OCI-LY3 (cell line): ENCODE measurements around the gene CFAP20.

Experiments used
- H2AFZ ChIP-seq: fragments of 200-600, 300-600 bp; shearing (Covaris generic); 2 replicates; pipeline ENCODE4 v1.6.0; 2014; ENCODE audit warnings: antibody characterized with exemption, low read depth, low read length
- H3K27ac ChIP-seq: fragments of 200-600, 300-600 bp; sonication (generic); 2 replicates; pipeline ENCODE4 v1.5.1; 2014; ENCODE audit warnings: mild to moderate bottlenecking, low read length, moderate library complexity, mixed read lengths
- H3K27me3 ChIP-seq: fragments of 200-600, 300-600 bp; sonication (generic); 2 replicates; pipeline ENCODE4 v1.6.1; 2014; ENCODE audit warnings: low read depth, low read length, mixed read lengths
- H3K36me3 ChIP-seq: fragments of 200-600, 300-600 bp; sonication (generic); replicated peaks from 2 replicates; pipeline ENCODE3; 2014; ENCODE audit warnings: low read depth, low read length, mixed read lengths
- H3K4me1 ChIP-seq: fragments of 300-600, 200-600 bp; sonication (generic); 2 replicates; pipeline ENCODE4 v1.6.1; 2014; ENCODE audit warnings: low read length, mixed read lengths
- H3K4me2 ChIP-seq: fragments of 200-600, 300-600 bp; sonication (generic); 2 replicates; pipeline ENCODE4 v1.6.1; 2014; ENCODE audit warnings: low read length, mixed read lengths
- H3K4me3 ChIP-seq: fragments of 300-600, 200-600 bp; sonication (generic); 2 replicates; pipeline ENCODE4 v1.5.1; 2014; ENCODE audit warnings: antibody characterized with exemption, mild to moderate bottlenecking, low read length, moderate library complexity
- H3K79me2 ChIP-seq: fragments of 300-600, 200-600 bp; shearing (Covaris generic); 2 replicates; pipeline ENCODE4 v1.6.1; 2014; ENCODE audit warnings: mild to moderate bottlenecking, low read length, mixed read lengths
- H3K9ac ChIP-seq: fragments of 300-600, 200-600 bp; shearing (Covaris generic); 2 replicates; pipeline ENCODE4 v1.6.0; 2014; ENCODE audit warnings: mild to moderate bottlenecking, low read length, moderate library complexity
- H3K9me3 ChIP-seq: fragments of 200-600, 300-600 bp; shearing (Covaris generic); 2 replicates; pipeline ENCODE4 v1.6.1; 2014; ENCODE audit warnings: low read length, mixed read lengths; ENCODE audit not compliant: insufficient read depth
- H4K20me1 ChIP-seq: fragments of 200-600, 300-600 bp; sonication (generic); 2 replicates; pipeline ENCODE4 v1.6.1; 2016; ENCODE audit warnings: low read length, mixed read lengths; ENCODE audit not compliant: insufficient read depth
- EZH2phosphoT487 ChIP-seq: fragments of 200-600 bp; shearing (Covaris generic); IDR thresholded peaks from 2 replicates; pipeline ENCODE4 v1.6.1; 2018; ENCODE audit warnings: antibody characterized with exemption, mixed run types, low read depth
- TF ChIP-seq, protein P1 (sequence below): fragments of 200-600, 300-600 bp; sonication (generic); IDR thresholded peaks from 2 replicates; pipeline ENCODE4 v1.5.1; 2014; ENCODE audit warnings: antibody characterized with exemption, low read length, low read depth

Gene CFAP20

DNA sequence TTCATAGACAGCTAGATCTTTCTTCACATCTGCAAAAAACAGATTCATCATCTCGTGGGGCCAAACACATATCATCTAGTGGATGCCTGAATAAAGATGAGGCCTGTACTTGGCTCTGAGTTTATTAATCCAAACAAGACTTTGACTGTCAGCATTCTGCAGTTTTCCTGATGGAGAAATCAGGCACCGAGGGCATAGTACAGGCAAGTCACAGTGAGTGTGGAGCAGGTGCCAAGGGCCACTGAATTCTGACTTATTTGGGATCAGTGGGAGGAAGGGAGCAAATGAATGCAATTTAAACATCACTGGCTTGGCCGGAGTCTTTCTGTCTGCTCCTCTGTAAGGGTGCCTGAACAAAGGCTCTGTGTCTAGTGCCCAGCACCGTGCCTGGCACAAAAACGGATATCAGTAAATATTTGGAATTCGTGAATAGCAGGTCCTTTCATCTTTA lies 975 bp downstream of the CFAP20 start:
- peaks cover 32% of the 10 kb centered on the region for H3K4me1 ChIP-seq
- H3K9me3 ChIP-seq = no peaks in the 10 kb centered on the region
- H3K4me2 ChIP-seq = peak overlapping the region; percentile 97
- H2AFZ ChIP-seq = no peak overlapping the region
- no peaks in the 10 kb centered on the region for H3K27me3 ChIP-seq
- peaks cover 9% of the 10 kb centered on the region for H3K36me3 ChIP-seq
- H3K79me2 ChIP-seq = peaks cover 55% of the 10 kb centered on the region
- H3K27ac ChIP-seq = no peak overlapping the region
- H3K4me3 ChIP-seq = peak overlapping the region; percentile 94
- TF ChIP-seq EZH2phosphoT487 = no peak
- TF ChIP-seq, protein P1, sequence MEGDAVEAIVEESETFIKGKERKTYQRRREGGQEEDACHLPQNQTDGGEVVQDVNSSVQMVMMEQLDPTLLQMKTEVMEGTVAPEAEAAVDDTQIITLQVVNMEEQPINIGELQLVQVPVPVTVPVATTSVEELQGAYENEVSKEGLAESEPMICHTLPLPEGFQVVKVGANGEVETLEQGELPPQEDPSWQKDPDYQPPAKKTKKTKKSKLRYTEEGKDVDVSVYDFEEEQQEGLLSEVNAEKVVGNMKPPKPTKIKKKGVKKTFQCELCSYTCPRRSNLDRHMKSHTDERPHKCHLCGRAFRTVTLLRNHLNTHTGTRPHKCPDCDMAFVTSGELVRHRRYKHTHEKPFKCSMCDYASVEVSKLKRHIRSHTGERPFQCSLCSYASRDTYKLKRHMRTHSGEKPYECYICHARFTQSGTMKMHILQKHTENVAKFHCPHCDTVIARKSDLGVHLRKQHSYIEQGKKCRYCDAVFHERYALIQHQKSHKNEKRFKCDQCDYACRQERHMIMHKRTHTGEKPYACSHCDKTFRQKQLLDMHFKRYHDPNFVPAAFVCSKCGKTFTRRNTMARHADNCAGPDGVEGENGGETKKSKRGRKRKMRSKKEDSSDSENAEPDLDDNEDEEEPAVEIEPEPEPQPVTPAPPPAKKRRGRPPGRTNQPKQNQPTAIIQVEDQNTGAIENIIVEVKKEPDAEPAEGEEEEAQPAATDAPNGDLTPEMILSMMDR = no peak
- H3K9ac ChIP-seq = peak overlapping the region; percentile 91
- H4K20me1 ChIP-seq = peaks cover 48% of the 10 kb centered on the region

GRCh38 chr16:58127634-58128033 lies 1.5 kb downstream of the CFAP20 start:
- H2AFZ ChIP-seq = no peak overlapping the region
- peak overlapping the region; percentile 97 for H3K4me2 ChIP-seq
- H3K4me1 ChIP-seq = peaks cover 32% of the 10 kb centered on the region
- H3K27ac ChIP-seq = no peak overlapping the region
- TF ChIP-seq EZH2phosphoT487 = no peak
- TF ChIP-seq, protein P1 = no peak
- H3K4me3 ChIP-seq = peak overlapping the region; percentile 94
- H4K20me1 ChIP-seq = peaks cover 49% of the 10 kb centered on the region
- peaks cover 61% of the 10 kb centered on the region for H3K79me2 ChIP-seq
- H3K36me3 ChIP-seq = peaks cover 9% of the 10 kb centered on the region
- H3K27me3 ChIP-seq = no peaks in the 10 kb centered on the region
- H3K9ac ChIP-seq = peak overlapping the region; percentile 91; the same call in 1 of the 2 replicates
- no peaks in the 10 kb centered on the region for H3K9me3 ChIP-seq

DNA sequence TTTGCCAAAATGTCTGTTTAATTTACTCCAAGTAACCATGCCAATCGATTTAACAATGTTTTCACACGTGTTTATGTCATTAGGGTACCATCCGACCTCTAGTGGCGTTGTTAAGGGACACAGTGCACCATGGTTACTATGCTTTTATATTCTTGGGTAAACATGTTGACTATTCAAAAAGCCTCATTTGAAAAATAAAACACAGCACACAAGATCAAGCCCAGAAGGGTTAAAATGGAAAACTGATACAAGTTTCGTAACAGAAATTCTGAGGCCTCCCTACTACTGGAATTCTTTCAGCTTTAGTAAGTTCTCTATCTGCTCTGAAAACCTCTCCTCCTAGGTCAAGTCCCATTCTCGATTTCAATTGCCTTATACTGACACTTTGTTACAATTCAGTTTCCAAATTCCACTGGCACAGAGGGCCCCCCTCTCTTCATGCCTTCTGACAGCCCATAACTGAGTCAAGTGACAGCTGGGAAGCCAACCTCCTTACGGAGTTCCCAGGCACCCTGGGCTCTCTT lies 2.1 kb downstream of the CFAP20 start:
- peak overlapping the region; percentile 94; the same call in 1 of the 2 replicates for H3K4me3 ChIP-seq
- peaks cover 54% of the 10 kb centered on the region for H4K20me1 ChIP-seq
- peaks cover 9% of the 10 kb centered on the region for H3K36me3 ChIP-seq
- H3K9me3 ChIP-seq = no peaks in the 10 kb centered on the region
- peaks cover 32% of the 10 kb centered on the region for H3K4me1 ChIP-seq
- TF ChIP-seq, protein P1 = peak; percentile 63
- TF ChIP-seq EZH2phosphoT487 = no peak
- no peak overlapping the region for H3K9ac ChIP-seq
- H3K4me2 ChIP-seq = peak overlapping the region; percentile 97
- H3K79me2 ChIP-seq = peaks cover 64% of the 10 kb centered on the region
- H2AFZ ChIP-seq = no peak overlapping the region
- no peaks in the 10 kb centered on the region for H3K27me3 ChIP-seq
- no peak overlapping the region for H3K27ac ChIP-seq

GRCh38 chr16:58126451-58126961 lies 2.7 kb downstream of the CFAP20 start:
- H3K4me3 ChIP-seq = no peak overlapping the region

More at GRCh38 chr16:58126451-58126961, 2.7 kb downstream of the CFAP20 start:
- peak overlapping the region; percentile 97 for H3K4me2 ChIP-seq
- H3K27me3 ChIP-seq = no peaks in the 10 kb centered on the region
- no peak overlapping the region for H2AFZ ChIP-seq
- H3K27ac ChIP-seq = no peak overlapping the region
- H3K9ac ChIP-seq = no peak overlapping the region
- H4K20me1 ChIP-seq = peaks cover 60% of the 10 kb centered on the region
- peaks cover 70% of the 10 kb centered on the region for H3K79me2 ChIP-seq
- TF ChIP-seq, protein P1 = no peak
- TF ChIP-seq EZH2phosphoT487 = no peak
- peaks cover 38% of the 10 kb centered on the region for H3K4me1 ChIP-seq
- no peaks in the 10 kb centered on the region for H3K9me3 ChIP-seq
- peaks cover 9% of the 10 kb centered on the region for H3K36me3 ChIP-seq
